GM21528 (cell line): ENCODE data around the gene CXXC5.

Source experiments
- ATAC-seq: cut with Tn5 transposase; IDR thresholded peaks from one replicate; pipeline ENCODE4 v1.9.1; 2021; ENCODE audit warnings: mild to moderate bottlenecking, moderate library complexity; ENCODE audit not compliant: unreplicated experiment, low FRiP score

The CXXC5 gene

DNA sequence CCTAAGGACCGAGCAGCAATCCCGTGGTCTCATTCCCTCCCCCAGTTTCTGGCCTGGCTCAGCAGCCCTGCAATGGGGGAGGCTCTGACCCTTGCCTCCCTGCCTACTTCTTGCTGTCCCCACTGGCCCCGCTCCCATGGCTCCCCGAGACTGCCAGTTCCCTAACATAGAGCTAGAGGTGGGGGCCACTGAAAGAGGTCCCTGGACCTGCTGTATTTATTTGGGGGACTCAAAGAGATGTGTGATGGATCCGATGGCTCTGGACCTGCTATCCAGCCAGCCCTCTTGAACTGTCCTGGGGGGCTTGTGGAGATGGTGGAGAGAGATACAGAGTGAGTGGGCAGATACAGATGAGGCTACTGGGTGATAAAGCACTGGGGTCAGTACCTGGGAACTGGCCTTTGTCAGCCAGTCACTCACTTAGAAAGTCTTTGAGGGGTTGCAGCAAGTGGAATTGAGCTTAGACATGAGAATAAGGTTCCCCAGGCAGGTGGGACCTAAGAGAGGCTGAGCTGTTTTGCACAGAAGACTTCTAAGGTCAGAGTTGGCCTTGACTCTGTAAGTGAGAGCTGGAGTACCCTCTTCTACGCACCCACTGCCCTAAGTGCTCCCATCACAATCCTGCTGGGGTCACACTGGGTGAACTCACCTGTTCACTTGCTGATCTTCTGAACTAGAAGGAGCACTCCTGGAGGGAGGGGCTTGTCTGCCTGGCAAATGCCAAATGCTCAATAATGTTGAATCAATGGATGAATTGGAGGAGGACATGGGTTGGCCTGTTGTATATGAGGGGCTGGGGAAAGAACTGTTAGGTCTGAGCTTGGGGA is 42.9 kb downstream of the CXXC5 start:
- no peak for ATAC-seq

DNA sequence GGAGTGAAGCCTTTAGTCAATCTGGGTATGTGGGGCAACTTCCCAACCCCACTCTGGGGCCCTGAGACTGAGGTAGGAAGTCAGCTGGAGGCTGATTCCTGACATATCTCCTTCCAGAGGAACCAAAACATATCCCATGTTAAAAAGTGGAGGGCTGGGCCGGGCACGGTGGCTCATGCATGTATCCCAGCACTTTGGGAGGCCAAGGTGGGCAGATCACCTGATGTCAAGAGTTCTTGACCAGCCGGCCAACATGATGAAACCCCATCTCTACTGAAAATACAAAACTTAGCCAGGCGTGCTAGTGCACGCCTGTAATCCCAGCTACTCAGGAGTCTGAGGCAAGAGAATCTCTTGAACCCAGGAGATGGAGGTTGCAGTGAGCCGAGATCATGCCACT is 44.0 kb downstream of the CXXC5 start:
- no peak for ATAC-seq

DNA sequence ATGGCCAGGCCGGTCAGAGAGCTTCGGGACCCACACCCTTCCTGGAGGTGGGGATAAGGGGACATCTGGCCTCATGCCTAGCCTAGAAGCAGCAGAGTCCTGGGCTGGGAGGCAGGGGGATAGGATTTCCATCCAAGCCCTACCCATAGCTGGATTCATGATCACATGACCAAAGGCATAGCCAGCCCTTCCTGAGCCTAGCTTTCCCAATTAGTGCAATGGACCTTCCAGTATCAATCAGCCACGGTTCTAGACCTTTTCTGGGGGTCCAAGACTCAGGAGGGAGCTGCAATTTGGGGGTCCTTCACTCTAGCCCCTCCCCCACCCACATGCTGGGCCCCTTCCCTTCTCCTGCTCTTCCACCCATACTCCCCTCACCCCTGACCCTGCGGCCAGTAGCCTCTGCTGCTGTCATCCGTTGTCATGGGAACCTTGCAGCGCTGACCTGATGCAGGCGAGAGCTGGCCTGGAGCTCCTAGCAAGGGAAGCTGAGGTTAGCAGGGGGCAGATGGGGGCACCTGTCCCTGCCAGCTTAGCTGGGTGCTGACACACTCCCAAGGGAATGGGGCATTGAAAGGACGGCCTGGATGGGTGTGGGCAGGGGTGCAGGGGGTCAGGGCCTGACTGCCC is 44.6 kb downstream of the CXXC5 start:
- no peak for ATAC-seq

DNA sequence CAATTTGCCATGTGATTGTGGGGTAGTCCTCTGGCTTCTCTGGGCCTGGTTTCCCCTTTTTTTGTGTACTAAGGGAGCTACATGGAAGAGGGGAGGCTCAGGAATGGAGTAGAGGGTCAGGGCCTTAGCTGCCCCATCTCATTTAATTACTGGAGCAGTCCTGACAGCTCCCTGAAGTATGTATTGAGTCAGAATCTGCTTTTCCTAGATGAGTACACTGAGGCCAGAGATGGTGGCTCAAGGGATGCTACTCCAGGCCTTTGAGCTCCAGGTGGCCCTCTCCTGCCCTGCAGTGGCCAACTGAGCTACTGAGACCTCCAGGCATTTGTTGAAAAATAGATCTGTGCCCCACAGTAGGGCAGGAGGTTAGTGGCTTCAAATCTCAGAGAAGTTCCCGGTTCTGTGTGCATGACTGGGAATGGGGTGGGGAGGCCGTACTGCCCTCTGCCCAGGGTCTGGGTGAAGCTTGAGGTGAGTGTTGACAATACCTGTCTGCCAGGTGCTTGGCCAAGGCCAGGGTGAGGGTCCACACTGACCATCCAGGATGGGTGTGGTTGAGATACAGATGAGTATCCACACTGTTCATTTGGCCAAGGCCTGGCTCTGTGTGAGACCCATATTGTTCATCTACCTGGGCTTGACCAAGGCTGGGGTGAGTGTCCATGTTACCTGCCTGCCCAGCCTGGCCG is 45.7 kb downstream of the CXXC5 start:
- ATAC-seq, result no peak

DNA sequence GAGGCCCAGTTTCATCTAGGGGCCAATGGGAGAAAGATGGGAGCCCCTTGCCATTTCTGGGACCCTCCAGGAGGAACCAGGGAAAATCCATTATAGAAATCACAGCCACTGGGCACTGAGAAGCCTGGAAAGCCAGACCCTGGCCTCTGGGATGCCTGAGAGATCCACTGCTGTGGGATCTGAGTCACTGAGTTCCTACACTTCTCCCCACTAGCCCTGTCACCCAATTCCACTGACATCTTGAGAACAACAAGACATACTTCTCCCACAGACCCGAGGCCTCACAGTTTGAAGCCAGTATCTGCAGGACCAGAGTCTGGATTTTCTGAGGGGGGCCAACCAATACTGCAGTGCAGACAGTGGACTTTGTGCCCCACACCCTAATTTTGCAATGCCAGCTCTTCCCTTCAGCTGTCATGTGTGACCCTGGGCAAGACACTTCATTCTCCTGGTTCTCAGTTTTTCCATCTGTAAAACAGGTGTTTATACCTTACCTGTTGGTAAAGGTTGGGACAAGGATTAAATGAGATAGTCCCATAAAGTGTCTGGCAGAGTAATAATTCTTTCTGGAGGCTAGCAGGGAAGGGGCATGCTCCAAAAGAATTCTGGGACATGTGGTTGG is 46.5 kb downstream of the CXXC5 start:
- no peak for ATAC-seq

DNA sequence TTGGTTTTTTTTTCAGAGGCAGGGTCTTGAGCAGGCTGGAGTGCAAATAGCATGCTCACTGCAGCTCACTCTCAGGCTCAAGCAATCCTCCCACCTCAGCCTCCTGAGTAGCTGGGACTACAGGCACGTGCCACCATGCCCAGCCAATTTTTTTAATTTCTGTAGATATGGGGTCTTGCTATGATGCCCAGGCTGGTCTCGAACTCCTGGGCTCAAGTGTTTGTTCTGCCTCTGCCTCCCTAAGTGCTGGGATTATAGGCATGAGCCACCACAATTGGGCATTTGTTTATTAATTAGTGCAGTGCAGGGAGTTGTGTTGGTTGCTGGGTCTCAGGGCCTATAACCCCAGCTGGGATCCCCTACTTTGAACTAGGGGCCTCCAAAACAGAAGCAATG is 47.0 kb downstream of the CXXC5 start:
- ATAC-seq, result no peak

DNA sequence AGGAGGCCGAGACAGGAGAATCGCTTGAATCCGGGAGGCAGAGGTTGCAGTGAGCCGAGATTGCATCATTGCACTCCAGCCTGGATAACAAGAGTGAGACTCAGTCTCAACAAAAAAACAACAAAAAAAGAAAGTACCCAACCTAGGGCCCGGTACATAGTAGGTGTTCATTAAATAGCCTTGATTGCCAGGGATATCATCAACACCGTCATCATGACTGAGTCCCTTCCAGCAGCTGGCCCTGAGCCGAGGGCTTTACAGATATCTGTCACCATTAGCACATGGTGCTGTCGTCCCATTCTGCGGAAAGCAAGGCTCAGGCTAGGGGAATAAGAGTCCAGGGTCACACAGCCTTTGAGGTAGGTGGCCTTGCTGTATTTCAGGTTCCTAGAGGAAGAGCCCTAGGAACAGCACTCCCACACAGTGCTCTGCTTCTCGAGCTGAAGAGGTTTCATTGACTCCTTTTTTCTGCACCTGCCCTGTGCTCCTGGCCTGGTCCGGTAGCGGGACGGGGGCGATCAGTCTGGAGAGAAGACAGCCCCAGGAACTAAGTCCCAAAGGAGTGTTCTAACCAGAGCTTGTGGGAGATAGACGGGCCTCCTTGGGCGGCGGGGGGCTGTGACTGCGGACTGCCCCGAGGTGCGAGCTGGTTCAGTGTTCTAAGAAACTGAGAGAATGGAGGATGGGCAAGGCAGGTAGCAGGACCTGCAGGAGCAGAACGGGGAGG is 48.2 kb downstream of the CXXC5 start:
- ATAC-seq, result no peak

DNA sequence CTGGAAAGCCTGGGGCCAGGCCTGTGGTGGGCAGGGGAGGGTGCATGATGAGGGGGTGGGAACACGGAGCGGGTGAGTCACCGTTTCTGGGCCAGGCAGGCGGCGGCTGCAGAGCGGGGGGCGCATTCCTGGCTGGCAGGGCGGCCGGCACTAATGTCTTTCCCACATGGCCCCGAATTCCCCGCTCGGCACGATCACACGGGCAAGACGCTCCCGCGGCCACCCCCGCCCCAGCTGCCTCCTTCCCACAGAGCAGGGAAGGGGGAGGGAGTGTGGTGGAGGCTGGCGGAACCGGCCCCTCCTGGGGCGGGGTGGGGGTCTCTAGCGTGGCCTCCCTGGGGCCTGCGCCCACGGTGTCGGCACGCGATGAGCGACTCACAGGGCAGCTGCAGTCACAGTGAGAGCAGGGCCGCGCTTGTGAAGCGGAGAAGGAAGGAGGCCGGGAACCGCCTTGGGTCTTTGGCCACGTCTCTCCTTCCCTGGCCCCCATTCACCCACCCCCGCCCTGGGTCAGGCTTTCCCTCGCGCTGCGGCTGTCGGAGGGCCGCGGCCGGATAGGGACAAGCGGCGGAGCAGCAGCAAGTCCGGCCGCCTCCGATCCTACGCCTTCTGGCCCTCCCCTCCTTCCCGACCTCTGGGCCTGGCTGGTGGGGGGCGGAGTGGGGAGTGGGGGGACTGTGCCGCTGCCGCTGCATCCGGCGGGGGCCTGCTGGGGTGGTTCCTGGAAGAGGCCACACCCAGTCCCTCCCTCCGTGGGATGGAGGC is 48.9 kb downstream of the CXXC5 start:
- ATAC-seq, result no peak

DNA sequence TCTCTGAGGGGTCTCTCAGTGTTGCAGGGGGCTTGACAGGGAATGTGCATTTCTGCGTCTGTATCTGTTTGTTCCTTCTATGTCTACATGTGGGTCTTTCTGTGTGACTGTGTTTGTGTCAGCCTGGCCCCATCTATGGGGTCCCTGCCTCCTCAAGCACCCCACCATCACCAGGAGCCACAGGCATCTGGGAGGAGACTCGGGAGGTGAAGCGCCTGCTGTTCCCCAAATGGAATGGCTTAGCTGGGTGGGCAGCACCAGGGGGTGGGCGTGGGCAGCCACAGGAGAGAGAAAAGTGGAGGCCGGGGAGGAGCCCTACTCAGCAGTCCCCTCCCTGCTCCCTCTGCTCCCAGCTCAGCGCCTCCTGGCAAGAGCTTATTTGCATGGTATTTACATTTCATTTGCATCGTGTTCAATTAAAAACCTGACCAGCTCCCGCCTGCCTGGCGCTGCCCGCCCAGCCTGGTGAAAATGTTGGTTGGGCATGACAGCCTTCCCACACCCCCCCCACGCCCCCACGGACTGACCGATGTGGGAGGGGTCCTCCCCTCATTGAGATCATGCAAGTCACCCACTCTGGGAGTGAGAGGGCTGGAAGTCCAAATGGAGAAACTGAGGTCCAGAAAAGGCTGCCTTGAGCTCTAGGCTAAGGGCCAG is 50.5 kb downstream of the CXXC5 start:
- no peak for ATAC-seq

DNA sequence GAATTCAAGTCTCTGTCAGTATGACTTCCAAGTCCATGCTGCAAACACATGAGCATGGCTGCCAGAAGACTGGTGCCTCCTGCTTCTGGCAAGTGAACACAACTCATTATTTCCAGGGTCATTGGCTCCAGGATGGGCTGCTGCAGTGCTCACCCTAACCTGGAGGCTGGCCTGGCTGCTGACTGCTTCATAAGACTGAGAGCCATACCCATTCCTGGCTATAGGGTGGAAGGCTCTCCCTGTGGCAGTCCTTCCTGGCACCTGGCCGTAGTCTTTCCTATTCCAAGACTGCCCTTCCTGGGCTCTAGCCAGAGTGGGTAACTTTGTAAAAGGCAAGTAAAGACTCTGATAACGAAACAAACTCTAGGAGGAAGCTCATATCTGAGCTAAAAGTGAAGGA is 51.2 kb downstream of the CXXC5 start:
- ATAC-seq, result no peak

DNA sequence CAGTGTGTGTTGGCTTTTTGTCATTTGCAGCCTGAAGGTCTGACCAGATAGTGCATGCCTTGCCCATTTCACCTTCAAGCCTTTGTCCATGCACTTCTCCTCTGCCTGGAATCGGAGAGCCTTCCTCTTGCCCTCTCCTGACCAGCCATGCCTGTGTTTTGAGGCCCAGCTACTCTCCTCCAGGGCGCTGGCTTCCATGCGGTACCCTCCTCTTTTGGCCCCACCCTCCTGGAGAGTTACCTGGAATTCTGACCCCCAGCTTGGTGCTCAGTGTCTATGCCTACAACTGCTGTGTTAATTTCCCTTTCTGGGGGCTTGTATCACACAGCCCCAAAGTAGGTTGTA is 52.5 kb downstream of the CXXC5 start:
- no peak for ATAC-seq

DNA sequence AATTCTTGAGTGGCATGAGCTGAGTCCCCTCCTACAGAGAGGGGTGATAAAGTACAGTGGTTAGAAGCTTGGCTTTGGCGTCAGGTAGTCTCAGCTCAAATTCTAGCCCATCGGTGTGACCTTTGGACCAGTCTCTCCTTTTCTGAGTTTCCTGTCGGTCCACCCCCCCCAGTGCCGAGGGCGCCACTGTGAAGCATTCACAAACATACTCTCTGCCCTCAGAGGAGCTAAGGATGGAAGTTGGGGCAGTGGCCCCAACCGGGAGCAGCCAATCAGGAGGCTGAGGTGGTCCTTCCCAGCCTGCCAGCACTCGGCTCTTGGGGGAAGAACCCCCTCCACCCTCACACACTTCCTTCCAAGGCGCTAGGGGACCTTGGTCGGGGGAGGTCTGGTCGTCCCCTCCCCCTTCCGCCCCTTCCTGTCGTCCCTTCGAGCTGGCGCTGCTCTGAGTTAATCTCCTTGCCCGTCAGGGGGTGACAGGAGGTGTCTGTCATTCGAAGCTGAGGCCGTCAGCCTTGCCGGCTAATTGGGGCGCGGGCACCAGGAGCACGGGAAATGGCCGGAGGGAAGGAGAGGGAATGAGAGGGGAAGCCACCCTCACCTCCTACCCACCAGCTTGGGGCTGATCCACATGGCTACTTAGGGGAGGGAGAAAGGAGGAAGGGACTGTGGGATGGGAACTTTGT is 53.0 kb downstream of the CXXC5 start:
- no peak for ATAC-seq

DNA sequence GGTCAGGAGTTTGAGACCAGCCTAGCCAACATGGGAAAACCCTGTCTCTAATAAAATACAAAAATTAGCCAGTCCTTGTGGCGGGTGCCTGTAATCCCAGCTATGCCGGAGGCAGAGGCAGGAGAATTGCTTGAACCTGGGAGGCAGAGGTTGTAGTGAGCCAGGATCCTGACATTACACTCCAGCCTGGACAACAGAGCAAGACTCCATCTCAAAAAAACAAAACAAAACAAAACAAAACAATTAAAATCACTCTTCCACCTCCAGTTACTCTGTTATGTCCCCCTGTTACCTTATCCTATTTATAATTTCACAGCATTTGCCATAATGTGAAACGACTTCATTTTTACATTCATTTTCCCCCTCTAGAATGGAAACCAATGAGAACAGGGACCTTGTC is 54.4 kb downstream of the CXXC5 start:
- no peak for ATAC-seq

DNA sequence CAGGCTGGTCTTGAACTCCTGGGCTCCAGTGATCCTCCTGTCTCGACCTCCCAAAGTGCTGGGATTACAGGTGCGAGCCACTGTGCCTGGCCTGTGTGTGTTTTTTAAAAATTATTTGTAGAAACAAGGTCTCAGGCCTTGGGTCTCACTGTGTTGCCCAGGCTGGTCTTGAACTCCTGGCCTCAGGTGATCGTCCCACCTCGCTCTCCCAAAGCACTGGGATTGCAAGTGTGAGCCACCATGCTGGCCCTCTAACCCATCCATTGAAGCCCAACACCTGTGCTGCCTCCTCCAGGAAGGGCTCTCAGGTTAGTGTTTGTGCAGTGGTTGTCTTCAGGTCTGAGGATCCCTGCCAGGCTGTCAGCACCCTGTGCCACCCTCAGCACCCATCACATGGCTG is 56.6 kb downstream of the CXXC5 start:
- no peak for ATAC-seq

DNA sequence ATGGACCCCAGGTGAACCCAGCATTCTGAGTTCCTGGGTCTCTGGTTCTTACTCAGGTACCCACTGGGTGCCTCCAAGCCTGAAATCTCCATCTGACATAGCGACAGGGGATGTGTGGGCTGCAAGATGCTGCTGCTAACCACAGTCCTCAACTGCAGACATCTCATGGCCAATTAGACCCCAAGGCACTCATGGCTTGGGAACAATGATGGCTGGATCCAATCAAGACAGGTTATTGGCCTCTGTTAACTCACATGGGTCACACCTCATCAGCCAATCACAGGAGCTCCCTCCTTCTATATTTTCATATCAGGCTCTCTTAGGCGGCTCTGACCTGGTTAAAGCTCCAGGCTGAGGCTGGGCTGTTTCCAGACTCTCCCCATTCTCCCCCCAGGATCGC is 57.0 kb downstream of the CXXC5 start:
- no peak for ATAC-seq

DNA sequence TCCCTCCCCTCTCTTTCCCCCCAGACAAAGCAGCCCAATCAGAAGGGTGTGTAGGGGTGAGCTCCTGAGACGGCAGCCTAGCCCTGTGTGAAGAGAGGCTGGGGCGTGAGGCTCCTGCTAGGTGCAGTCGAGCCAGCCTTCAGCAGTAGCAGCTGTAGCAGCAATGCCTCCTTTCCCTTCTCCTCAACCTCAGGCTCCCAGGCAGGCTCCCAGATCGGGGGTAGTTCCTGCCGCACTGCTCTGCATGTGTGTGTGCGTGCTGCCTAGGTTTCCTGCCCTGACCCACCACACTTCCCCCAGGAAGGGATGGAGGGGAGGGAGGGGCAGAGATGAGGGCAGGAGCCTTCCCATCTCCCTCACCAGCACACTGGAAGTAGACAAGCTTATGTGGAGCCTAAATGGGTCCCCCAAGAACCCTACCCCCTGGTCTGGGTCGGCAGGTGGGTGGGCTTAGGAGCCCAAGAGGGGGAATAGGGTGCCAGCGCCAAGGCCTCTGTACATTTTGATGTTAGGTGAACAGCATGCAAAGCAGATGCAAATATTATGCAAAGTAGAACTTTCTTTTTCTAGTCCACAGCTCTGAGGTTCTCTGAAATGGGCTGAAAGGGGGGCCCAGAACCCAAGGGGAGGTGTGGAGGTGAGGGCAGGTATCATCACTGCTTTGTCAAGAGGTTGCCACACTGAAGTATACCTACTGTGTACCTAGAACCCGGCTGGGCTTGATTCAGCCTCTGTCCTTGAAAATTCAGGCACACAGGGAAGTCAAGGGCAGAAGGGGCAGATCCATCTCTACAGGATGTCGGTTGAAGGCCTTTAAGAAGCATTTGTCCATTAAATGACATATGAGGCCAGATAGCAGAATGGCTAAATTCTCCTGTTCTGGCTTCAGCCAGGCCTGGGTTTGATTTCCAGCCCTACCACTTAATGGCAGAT is 57.8 kb downstream of the CXXC5 start:
- ATAC-seq, result no peak

DNA sequence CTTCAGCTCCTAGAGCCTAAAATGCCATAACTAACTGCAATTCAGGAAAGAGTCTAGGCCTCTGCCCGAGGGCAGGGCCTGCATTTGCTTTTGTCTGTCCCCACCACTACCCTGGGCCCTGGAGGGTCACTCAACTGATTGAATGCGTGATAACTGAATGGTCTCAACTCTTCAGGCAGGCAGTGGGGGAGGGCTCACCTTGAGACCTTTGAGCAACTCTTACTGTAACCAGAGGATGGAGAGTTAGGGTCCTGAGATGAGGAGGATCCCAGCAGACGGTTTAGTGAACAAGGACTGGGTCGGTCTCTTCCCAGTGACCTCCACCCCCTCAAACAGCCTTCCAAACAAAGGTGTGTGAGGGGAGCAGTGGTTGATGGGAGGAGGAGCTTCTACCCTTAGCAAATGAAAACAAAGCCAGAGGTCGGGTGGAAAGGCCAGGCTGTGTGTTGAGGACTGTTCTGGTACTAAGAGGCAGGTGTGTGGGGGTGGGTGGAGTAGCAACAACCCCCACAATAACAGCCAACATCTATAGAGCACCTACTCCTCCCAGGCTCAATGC is 59.4 kb downstream of the CXXC5 start:
- no peak for ATAC-seq

DNA sequence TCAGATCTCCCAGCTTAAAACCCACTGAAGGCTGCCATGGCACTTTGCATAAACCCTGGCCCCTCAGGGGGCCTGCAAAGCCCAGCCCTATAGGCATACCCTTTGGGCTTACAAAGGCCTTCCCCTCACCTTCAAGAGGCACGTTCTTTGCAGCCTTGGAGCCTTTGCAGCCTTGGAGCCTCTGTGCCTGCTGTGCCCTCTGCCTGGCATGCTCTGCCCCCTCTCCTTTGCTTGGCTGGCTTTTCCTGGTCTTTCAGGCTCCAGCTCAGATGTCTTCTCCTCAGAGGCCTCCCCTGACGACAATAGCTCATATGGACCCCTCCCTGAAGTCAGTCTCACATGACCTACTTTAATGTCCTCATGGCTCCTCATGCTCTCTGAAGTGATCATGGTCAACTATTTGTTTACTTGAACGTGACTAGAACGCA is 60.3 kb downstream of the CXXC5 start:
- no peak for ATAC-seq
